Skeletal muscle satellite cell (primary cell): ENCODE measurements around the gene NRP1. TPM values are rescaled to one million over a fixed set of nuclear protein-coding genes. Genes with fewer than 3 reads are reported as not detected.

ENCODE experiments used
- small RNA-seq: library from RNA; depleted of rRNA; stranded (forward); fragments of <200 nt; gene quantifications from one replicate; pipeline ENCODE3, GENCODE V24; 2012

The NRP1 gene

Small RNAs within 50 kb of the gene (small RNA-seq; reads per million reads assigned to genes)
- gene AL353600.1 = not detected
- not detected for gene RN7SL398P
